Muscle layer of duodenum (tissue), 2 donors: ENCODE data around the gene NIT1.

Source experiments
- H3K27ac ChIP-seq: one replicate; pipeline ENCODE4 v1.7.0; 2013; ENCODE audit warnings: mild to moderate bottlenecking, low read length
- H3K27me3 ChIP-seq: one replicate; pipeline ENCODE4 v1.7.0; 2013; ENCODE audit warnings: low read depth, mild to moderate bottlenecking, control low read depth, low read length
- H3K36me3 ChIP-seq, 2 donors: one replicate each; pipeline ENCODE4 v1.7.0; 2013; ENCODE audit warnings: low read length in 2 of 2, control low read depth in 1 of 2, mild to moderate bottlenecking in 1 of 2; ENCODE audit not compliant: insufficient read depth in 2 of 2, control insufficient read depth in 1 of 2
- H3K4me1 ChIP-seq, 2 donors: one replicate each; pipeline ENCODE4 v1.7.0; 2013; ENCODE audit warnings: low read length in 2 of 2, mild to moderate bottlenecking in 2 of 2, control low read depth in 1 of 2, moderate library complexity in 1 of 2; ENCODE audit not compliant: insufficient read depth in 2 of 2, control insufficient read depth in 1 of 2
- H3K4me3 ChIP-seq, 2 donors: one replicate each; pipeline ENCODE4 v1.7.0; 2013; ENCODE audit warnings: low read length in 2 of 2, low read depth in 1 of 2, mild to moderate bottlenecking in 1 of 2
- H3K9me3 ChIP-seq, 2 donors: one replicate each; pipeline ENCODE4 v1.7.0; 2013; ENCODE audit warnings: low read length in 2 of 2, control low read depth in 1 of 2, mild to moderate bottlenecking in 1 of 2; ENCODE audit not compliant: control insufficient read depth in 1 of 2
- donor health status: healthy.

NIT1 gene

DNA sequence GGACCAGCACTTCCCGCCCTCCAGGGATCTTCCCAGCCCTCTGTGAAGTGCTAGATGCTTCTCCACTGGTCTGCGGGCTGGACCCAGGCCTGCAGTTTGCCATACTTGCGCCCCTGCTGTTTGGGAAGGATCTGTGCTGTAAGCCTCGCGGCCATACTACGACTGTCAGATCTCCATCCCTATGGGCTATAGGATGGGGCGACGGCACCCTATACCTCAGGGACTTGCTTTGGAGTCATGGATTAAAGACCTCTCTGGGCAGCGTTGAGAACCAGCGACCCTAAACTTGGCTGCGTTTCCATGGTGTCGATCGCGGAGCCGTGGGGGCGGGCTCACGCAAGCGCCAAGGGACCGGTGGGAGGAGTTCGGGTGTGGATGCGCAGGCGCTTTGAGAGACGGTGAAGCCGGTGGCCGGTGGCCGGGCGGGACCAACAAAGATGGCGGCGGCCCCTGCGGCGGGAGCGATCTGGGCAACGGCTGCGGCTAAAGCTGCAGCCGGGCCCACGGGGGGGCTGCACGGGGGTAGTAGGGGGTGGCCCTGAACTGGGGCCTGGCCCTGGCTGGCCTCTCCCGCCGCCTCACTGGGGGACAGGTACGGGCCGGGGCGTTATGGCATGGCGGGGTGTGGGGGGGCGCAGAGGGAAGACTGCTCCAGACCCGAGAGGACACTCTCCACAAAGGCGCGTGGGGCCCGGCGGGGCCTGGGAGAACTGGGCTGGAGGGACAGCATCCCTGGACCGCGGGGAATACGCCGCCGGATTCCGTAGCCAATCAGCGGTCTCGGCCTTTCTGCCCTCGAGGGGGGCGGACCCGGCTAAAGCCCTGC lies 41.4 kb downstream of the NIT1 start, which contains the start of gene USP21:
USP21 (plus strand) TSS at position 414 of the 826 bp plus-strand sequence. CDS start 1,141 bp downstream, outside the sequence.
- H3K4me1 ChIP-seq: peaks cover 0 to 42% of the 10 kb centered on the region in 2 donors
- H3K27me3 ChIP-seq: no peaks in the 10 kb centered on the region
- peak within 1 kb of the TSS; percentile 90 to 91 for H3K4me3 ChIP-seq
- H3K27ac ChIP-seq: peak within 1 kb of the TSS; percentile 78
- no peaks in the 10 kb centered on the region for H3K9me3 ChIP-seq
- H3K36me3 ChIP-seq: peaks cover 34 to 46% of the 10 kb centered on the region in 2 donors

- H3K4me3 ChIP-seq: peak overlapping the region; percentile 90 to 91
- H3K27me3 ChIP-seq: no peaks in the 10 kb centered on the region
- H3K27ac ChIP-seq: peak overlapping the region; percentile 78
- H3K36me3 ChIP-seq: peaks cover 34 to 48% of the 10 kb centered on the region in 2 donors
- peaks cover under 1 to 38% of the 10 kb centered on the region in 2 donors for H3K4me1 ChIP-seq
- no peaks in the 10 kb centered on the region for H3K9me3 ChIP-seq
Measured at GRCh38 chr1:161159913-161160243, 42.0 kb downstream of the NIT1 start.

DNA sequence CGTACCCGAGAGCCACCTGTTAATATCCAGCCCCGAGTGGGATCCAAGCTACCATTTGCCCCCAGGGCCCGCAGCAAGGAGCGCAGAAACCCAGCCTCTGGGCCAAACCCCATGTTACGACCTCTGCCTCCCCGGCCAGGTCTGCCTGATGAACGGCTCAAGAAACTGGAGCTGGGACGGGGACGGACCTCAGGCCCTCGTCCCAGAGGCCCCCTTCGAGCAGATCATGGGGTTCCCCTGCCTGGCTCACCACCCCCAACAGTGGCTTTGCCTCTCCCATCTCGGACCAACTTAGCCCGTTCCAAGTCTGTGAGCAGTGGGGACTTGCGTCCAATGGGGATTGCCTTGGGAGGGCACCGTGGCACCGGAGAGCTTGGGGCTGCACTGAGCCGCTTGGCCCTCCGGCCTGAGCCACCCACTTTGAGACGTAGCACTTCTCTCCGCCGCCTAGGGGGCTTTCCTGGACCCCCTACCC lies 42.8 kb downstream of the NIT1 start:
- Histone ChIP-seq H3K27ac (no peak overlapping the region), H3K36me3 (peaks cover 34 to 51% of the 10 kb centered on the region in 2 donors), H3K4me1 (peaks cover 4 to 41% of the 10 kb centered on the region in 2 donors), H3K4me3 (peak overlapping the region in 1 of 2 donors; percentile 90), H3K27me3 (no peaks in the 10 kb centered on the region), H3K9me3 (no peaks in the 10 kb centered on the region)

DNA sequence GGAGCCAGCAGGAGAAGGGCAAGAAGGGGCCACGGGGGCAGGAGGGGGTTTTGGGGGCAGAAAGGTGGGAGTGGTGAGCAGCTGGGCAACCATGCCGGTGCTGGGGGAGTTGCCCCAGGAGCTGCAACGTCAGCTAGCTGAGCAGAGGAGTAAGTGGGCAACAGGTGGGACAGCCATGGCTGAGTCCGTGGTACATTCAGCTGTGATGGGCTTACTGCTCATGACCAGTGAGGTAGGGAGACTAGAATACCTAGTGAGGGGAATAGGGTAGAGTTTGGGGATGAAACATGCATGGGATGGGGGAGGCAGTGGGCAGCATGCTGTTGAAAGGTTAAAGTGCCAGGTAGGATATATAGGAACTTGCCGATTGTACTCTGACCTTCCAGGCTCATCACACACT lies 43.7 kb downstream of the NIT1 start:
- no peak overlapping the region for H3K4me3 ChIP-seq
- no peaks in the 10 kb centered on the region for H3K27me3 ChIP-seq
- peaks cover 4 to 42% of the 10 kb centered on the region in 2 donors for H3K4me1 ChIP-seq
- H3K36me3 ChIP-seq: peaks cover 34 to 51% of the 10 kb centered on the region in 2 donors
- H3K9me3 ChIP-seq: no peaks in the 10 kb centered on the region
- no peak overlapping the region for H3K27ac ChIP-seq

DNA sequence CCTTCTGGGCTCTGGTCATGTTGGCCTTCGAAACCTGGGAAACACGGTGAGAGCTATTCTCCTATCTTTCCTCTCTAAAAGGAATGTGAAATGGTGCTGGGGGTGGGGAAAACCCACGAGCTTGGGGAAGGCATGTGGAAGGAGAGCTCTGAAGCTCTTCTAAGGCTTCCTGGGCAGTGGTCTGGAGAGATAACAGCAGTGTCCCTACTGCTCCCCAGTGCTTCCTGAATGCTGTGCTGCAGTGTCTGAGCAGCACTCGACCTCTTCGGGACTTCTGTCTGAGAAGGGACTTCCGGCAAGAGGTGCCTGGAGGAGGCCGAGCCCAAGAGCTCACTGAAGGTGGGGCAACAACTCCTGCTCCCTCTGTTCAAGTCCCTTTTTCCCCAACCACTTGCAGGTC lies 44.1 kb downstream of the NIT1 start:
- H3K36me3 ChIP-seq: peaks cover 31 to 48% of the 10 kb centered on the region in 2 donors

DNA sequence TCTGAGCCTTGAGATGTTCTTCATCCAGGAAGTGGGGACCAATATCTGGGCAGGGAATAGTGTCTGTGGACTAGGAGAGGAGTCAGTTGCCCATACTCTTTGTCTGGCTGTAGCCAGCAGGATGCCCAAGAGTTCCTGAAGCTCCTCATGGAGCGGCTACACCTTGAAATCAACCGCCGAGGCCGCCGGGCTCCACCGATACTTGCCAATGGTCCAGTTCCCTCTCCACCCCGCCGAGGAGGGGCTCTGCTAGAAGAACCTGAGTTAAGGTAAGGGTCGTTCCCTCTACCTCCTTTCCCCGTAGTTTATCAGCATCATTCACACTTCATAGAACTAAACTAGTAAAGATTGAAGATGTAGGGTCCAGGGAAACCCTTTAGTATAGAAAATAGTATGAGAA lies 44.9 kb downstream of the NIT1 start:
- Histone ChIP-seq H3K36me3 (peaks cover 25 to 44% of the 10 kb centered on the region in 2 donors), H3K27ac (no peak overlapping the region), H3K4me1 (peaks cover 4 to 54% of the 10 kb centered on the region in 2 donors), H3K9me3 (no peaks in the 10 kb centered on the region), H3K27me3 (no peaks in the 10 kb centered on the region), H3K4me3 (no peak overlapping the region)

More for the DNA sequence above, 44.1 kb downstream of the NIT1 start:
- no peaks in the 10 kb centered on the region for H3K27me3 ChIP-seq
- H3K9me3 ChIP-seq: no peaks in the 10 kb centered on the region
- H3K4me1 ChIP-seq: peaks cover 4 to 46% of the 10 kb centered on the region in 2 donors
- no peak overlapping the region for H3K27ac ChIP-seq
- H3K4me3 ChIP-seq: no peak overlapping the region

DNA sequence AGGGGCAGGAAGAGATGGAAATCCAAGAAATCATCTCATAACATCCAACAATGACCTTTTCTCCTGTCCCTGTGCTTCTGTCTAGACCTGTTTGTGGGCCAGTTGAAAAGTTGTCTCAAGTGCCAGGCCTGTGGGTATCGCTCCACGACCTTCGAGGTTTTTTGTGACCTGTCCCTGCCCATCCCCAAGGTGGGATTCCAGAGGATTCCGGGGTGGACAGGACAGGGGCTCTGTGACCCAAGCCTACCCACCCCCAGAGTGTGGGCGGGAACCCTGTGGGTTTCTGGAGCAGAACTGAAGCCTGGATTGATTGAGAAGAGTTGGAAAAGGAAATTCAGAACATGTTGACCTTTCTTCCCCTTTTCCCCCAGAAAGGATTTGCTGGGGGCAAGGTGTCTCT lies 45.9 kb downstream of the NIT1 start:
- no peak overlapping the region for H3K4me3 ChIP-seq
- H3K9me3 ChIP-seq: no peaks in the 10 kb centered on the region
- H3K36me3 ChIP-seq: peaks cover 25 to 36% of the 10 kb centered on the region in 2 donors
- no peaks in the 10 kb centered on the region for H3K27me3 ChIP-seq
- peaks cover 4 to 57% of the 10 kb centered on the region in 2 donors for H3K4me1 ChIP-seq
- no peak overlapping the region for H3K27ac ChIP-seq

- Histone ChIP-seq H3K27ac (peak overlapping the region; percentile 92), H3K4me1 (peaks cover 4 to 50% of the 10 kb centered on the region in 2 donors), H3K4me3 (peak overlapping the region; percentile 86 to 87), H3K9me3 (no peaks in the 10 kb centered on the region), H3K27me3 (no peaks in the 10 kb centered on the region), H3K36me3 (peaks cover 28 to 48% of the 10 kb centered on the region in 2 donors)
Measured at GRCh38 chr1:161164901-161165610, 47.2 kb downstream of the NIT1 start.

DNA sequence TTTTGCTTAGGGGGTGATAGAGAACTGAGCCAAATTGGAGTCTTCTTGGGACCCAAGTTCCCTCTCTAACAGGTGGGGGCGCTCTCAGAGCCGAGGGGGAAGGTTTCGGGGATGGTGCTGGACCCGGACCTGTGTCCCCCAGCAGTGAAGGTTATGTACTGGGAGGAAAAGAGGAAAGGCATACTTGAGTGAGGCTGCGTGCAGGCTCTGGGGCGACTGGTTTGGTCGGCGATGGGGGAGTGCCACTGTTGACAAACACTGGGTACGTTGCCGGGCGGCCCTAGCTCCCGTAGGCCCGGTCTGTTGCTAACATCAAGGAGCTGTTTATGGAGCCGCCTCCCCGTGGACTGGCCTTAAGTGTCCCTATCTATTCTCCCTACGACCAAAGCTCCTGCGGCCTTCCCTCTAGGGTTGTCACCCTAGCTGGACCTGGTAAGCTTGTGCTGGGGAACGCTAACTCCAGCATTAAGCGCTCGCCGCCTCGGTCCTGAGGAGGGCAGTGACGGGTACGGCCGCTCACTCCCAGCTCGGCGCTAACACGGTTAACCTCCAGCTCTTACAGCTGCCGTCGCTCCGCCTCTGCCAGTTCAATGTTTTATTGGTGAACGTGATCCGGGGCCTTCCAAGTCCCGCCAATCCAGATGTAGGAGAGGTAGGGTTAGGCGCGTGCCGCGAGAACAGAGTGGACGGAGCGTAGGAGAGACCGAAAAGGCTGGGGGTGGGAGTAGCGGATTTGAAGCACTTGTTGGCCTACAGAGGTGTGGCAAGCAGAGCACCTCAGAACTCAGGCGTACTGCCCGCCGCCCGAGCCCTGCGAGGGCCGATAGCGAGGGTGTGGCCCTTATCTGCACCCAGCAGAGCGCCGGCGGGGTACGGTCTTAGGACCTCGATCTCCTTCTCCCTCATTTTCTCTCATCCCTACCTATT lies 48.1 kb downstream of the NIT1 start, which contains the start of gene PPOX:
PPOX (plus strand) TSS at position 685 of the 927 bp plus-strand sequence. CDS start 422 bp downstream, outside the sequence.
- Histone ChIP-seq H3K4me3 (peak within 1 kb of the TSS; percentile 86 to 87), H3K27me3 (no peaks in the 10 kb centered on the region), H3K27ac (peak within 1 kb of the TSS; percentile 92), H3K4me1 (peaks cover 4 to 40% of the 10 kb centered on the region in 2 donors), H3K36me3 (peaks cover 34 to 53% of the 10 kb centered on the region in 2 donors), H3K9me3 (no peaks in the 10 kb centered on the region)

DNA sequence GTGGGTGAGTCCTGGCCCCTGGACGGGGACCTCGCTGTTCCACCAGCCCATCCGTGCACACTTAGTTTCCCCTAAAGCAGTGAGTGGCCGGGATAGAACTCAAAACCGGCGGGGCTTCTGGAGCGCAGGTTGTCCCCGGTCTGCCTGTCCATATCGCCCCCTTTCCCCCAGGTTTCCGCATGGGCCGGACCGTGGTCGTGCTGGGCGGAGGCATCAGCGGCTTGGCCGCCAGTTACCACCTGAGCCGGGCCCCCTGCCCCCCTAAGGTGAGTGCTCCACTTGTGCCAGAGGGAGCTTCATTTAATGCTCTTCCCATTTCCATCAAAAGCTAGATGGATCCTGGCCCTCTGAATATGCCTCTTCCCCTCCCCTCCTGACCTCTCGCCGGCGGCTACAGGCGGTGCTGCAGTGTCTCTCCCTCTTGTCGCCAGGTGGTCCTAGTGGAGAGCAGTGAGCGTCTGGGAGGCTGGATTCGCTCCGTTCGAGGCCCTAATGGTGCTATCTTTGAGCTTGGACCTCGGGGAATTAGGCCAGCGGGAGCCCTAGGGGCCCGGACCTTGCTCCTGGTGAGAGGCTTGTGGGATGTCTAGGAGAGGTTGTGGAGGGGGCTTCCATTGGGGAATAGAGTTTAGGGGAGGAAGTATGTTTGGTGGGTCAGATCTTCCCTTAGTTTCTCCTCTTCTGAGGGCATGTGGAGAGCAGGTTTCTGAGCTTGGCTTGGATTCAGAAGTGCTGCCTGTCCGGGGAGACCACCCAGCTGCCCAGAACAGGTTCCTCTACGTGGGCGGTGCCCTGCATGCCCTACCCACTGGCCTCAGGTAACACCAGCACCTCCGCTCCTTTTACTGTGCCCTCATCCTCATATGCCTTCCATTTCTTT lies 49.0 kb downstream of the NIT1 start:
- peaks cover 37 to 56% of the 10 kb centered on the region in 2 donors for H3K36me3 ChIP-seq
- peak overlapping the region; percentile 86 to 87 for H3K4me3 ChIP-seq
- H3K27me3 ChIP-seq: no peaks in the 10 kb centered on the region
- H3K27ac ChIP-seq: peak overlapping the region; percentile 92
- H3K9me3 ChIP-seq: no peaks in the 10 kb centered on the region
- peaks cover 4 to 31% of the 10 kb centered on the region in 2 donors for H3K4me1 ChIP-seq
